ENCODE data around the gene HBG2. TPM values are rescaled to one million over a fixed set of nuclear protein-coding genes. Genes with fewer than 3 reads are reported as not detected.

Gene HBG2
- total and polyA plus RNA-seq, 2 experiments from 2014 or later = not detected

- ATAC-seq = no peak
- Histone ChIP-seq H4K20me1 (replicated peaks; ENCODE audit: insufficient read depth) (no peaks in the 10 kb centered on the region), H3K4me1 (ENCODE audit: insufficient read depth) (no peaks in the 10 kb centered on the region), H3K27me3 (ENCODE audit: insufficient read depth) (no peaks in the 10 kb centered on the region), H3K4me2 (no peak overlapping the region), H3K36me3 (ENCODE audit: insufficient read depth) (no peaks in the 10 kb centered on the region), H3K9me2 (ENCODE audit: insufficient read depth) (0 out of 2 replicates have a peak, but pooled peaks cover 2% of the 10 kb centered on the region), H3K79me2 (replicated peaks; ENCODE audit: insufficient read depth) (no peaks in the 10 kb centered on the region), H3F3A (replicated peaks; ENCODE audit: low read depth) (no peaks in the 10 kb centered on the region), H3K4me3 (no peak overlapping the region), H3K27ac (ENCODE audit: low read depth) (no peak overlapping the region), H2AFZ (no peak overlapping the region)
- Mint-ChIP-seq H3K4me1 (no peaks in the 10 kb centered on the region), H3K27ac (no peak overlapping the region), H3K36me3 (ENCODE audit: low read depth) (no peaks in the 10 kb centered on the region), H3K4me3 (no peak overlapping the region), H3K9me3 (no peaks in the 10 kb centered on the region), H3K27me3 (ENCODE audit: insufficient read depth, low read depth, poor library complexity) (peaks cover 9% of the 10 kb centered on the region)
- no peak for DNase-seq (ENCODE audit: low spot score)
- TF ChIP-seq EZH2phosphoT487 (IDR thresholded peaks at IDR 0.05; ENCODE audit: unreplicated experiment) = no peak
- TF ChIP-seq JUNB (IDR thresholded peaks at IDR 0.05; ENCODE audit: unreplicated experiment) = no peak
- no peak for TF ChIP-seq EZH2 (IDR thresholded peaks at IDR 0.05; ENCODE audit: low read depth, unreplicated experiment)
- no peak for TF ChIP-seq NANOG (IDR thresholded peaks at IDR 0.05; ENCODE audit: borderline replicate concordance)
- TF ChIP-seq CTCF (conservative IDR thresholded peaks at IDR 0.05; ENCODE audit: low read depth in 2 of 2) = no peak
- TF ChIP-seq POLR2AphosphoS5 (IDR thresholded peaks at IDR 0.05; ENCODE audit: low read depth) = no peak
Observed at GRCh38 chr11:5242208-5242607, 12.4 kb downstream of the HBG2 start.

GRCh38 chr11:5241458-5241857 is 13.1 kb downstream of the HBG2 start:
- 0 out of 2 replicates have a peak, but pooled peaks cover 2% of the 10 kb centered on the region for H3K9me2 ChIP-seq (ENCODE audit: insufficient read depth)
- no peak overlapping the region for H3K27ac Mint-ChIP-seq
- no peaks in the 10 kb centered on the region for H3K36me3 ChIP-seq (ENCODE audit: insufficient read depth)
- no peaks in the 10 kb centered on the region for H3K79me2 ChIP-seq (replicated peaks; ENCODE audit: insufficient read depth)
- no peak overlapping the region for H3K4me2 ChIP-seq
- H3K9me3 Mint-ChIP-seq = no peaks in the 10 kb centered on the region
- no peak overlapping the region for H3K4me3 Mint-ChIP-seq
- no peaks in the 10 kb centered on the region for H4K20me1 ChIP-seq (replicated peaks; ENCODE audit: insufficient read depth)
- no peak overlapping the region for H2AFZ ChIP-seq
- no peaks in the 10 kb centered on the region for H3K27me3 ChIP-seq (ENCODE audit: insufficient read depth)
- H3K36me3 Mint-ChIP-seq (ENCODE audit: low read depth) = no peaks in the 10 kb centered on the region
- no peak overlapping the region for H3K4me3 ChIP-seq
- H3K27me3 Mint-ChIP-seq (ENCODE audit: insufficient read depth, low read depth, poor library complexity) = peaks cover 7% of the 10 kb centered on the region
- H3K27ac ChIP-seq (ENCODE audit: low read depth) = no peak overlapping the region
- H3F3A ChIP-seq (replicated peaks; ENCODE audit: low read depth) = no peaks in the 10 kb centered on the region
- DNase-seq (ENCODE audit: low spot score) (no peak), ATAC-seq (no peak)
- no peaks in the 10 kb centered on the region for H3K4me1 Mint-ChIP-seq
- no peaks in the 10 kb centered on the region for H3K4me1 ChIP-seq (ENCODE audit: insufficient read depth)
- TF ChIP-seq ZNF114 (CRISPR knock-in tag; IDR thresholded peaks at IDR 0.05) = no peak
- no peak for TF ChIP-seq EZH2phosphoT487 (IDR thresholded peaks at IDR 0.05; ENCODE audit: unreplicated experiment)
- TF ChIP-seq STAT1 (IDR thresholded peaks at IDR 0.05; ENCODE audit: unreplicated experiment) = no peak
- TF ChIP-seq POLR2AphosphoS5 (IDR thresholded peaks at IDR 0.05; ENCODE audit: low read depth) = no peak
- TF ChIP-seq ZNF462 (CRISPR knock-in tag; IDR thresholded peaks at IDR 0.05) = no peak
- no peak for TF ChIP-seq NANOG (IDR thresholded peaks at IDR 0.05; ENCODE audit: borderline replicate concordance)
- no peak for TF ChIP-seq ETS1 (IDR thresholded peaks at IDR 0.05)
- TF ChIP-seq CREB1 (CRISPR knock-in tag; IDR thresholded peaks at IDR 0.05; ENCODE audit: low read depth) = no peak
- no peak for TF ChIP-seq EZH2 (IDR thresholded peaks at IDR 0.05; ENCODE audit: low read depth, unreplicated experiment)

All from GM23338 (cell line).